HepG2 (cell line): Measurements from ENCODE around the gene JOSD1. TPM values are rescaled to one million over a fixed set of nuclear protein-coding genes. Genes with fewer than 3 reads are reported as not detected.

Experiments used
- ATAC-seq: fragments of 200-7000 bp; cut with Tn5 transposase; 3 replicates; pipeline ENCODE4 v1.9.1; 2020; ENCODE audit warnings: mild to moderate bottlenecking, moderate library complexity
- BruUV-seq: library from RNA; stranded (reverse); fragments of 400-500 nt; replicated peaks from 2 replicates; lab custom pipeline; 2021; lab: Mats Ljungman, UMichigan
- CTCF ChIA-PET: fragments of 300-600 bp; formaldehyde crosslinking; extraction: SDS; loops from one replicate; lab custom pipeline; 2021; ENCODE audit warnings: low total read pairs, inconsistent platforms, low intra/inter-chr PET ratio; lab: Yijun Ruan, JAX
- POLR2A ChIA-PET: fragments of 350-600 bp; sonication (Branson Sonifier 250); formaldehyde crosslinking; loops from one replicate; lab custom pipeline; 2020; ENCODE audit warnings: antibody characterized with exemption, inconsistent platforms; lab: Yijun Ruan, JAX
- DNase-seq: peaks from one replicate; pipeline ENCODE4 v3.0.0-alpha.2; 2015; ENCODE audit warnings: low spot score
- FAIRE-seq: peaks from 3 replicates; lab custom pipeline; 2011; peaks lifted over from hg19 to GRCh38; lab: Jason Lieb, UNC
- H2AFZ ChIP-seq: one replicate; pipeline ENCODE4 v1.6.1; 2011; ENCODE audit warnings: low read length, inconsistent platforms
- H3K27ac ChIP-seq: fragments of 300-600 bp; 3 replicates; pipeline ENCODE4 v1.8.0; 2011; ENCODE audit warnings: mixed run types, mild to moderate bottlenecking, mixed read lengths, low read length, inconsistent platforms; ENCODE audit not compliant: insufficient read depth; ENCODE audit errors: extremely low read length
- H3K27me3 ChIP-seq, 2 experiments: fragments of 200-600 bp in 1 of 2; 2 replicates in 1 of 2; 3 replicates in 1 of 2; pipeline versions ENCODE4 v1.6.0 to v1.8.0; 2011; ENCODE audit warnings: low read length in 2 of 2, mild to moderate bottlenecking in 2 of 2, moderate library complexity in 2 of 2, inconsistent platforms in 1 of 2; ENCODE audit not compliant: insufficient read depth in 2 of 2, control insufficient read depth in 1 of 2
- H3K36me3 ChIP-seq, 2 experiments: fragments of 200-600 bp in 1 of 2; replicated peaks in 1 of 2; 2 replicates in 1 of 2; 3 replicates in 1 of 2; pipeline versions ENCODE4 v1.5.1 to v1.8.0; 2011; ENCODE audit warnings: low read length in 2 of 2, inconsistent platforms in 1 of 2; ENCODE audit not compliant: insufficient read depth in 2 of 2, control insufficient read depth in 1 of 2
- H3K4me1 ChIP-seq: 2 replicates; pipeline ENCODE4 v1.5.1; 2012; ENCODE audit warnings: low read length, inconsistent platforms; ENCODE audit not compliant: insufficient read depth
- H3K4me2 ChIP-seq: 2 replicates; pipeline ENCODE4 v1.6.0; 2011; ENCODE audit warnings: low read depth, low read length, inconsistent platforms
- H3K4me3 ChIP-seq, 3 experiments: fragments of 200-600 bp in 1 of 3; sonication (generic), shearing (Covaris generic) in 1 of 3; replicated peaks in 1 of 3; 2 replicates each; pipeline ENCODE4 v1.5.1; 2011 to 2016; ENCODE audit warnings: low read length in 3 of 3, inconsistent platforms in 2 of 3, low read depth in 2 of 3, mild to moderate bottlenecking in 2 of 3, control low read depth in 1 of 3, mixed read lengths in 1 of 3; ENCODE audit not compliant: insufficient read depth in 1 of 3
- H3K79me2 ChIP-seq: one replicate; pipeline ENCODE4 v1.6.1; 2011; ENCODE audit warnings: low read length, inconsistent platforms; ENCODE audit not compliant: insufficient read depth
- H3K9ac ChIP-seq: 2 replicates; pipeline ENCODE4 v1.6.0; 2011; ENCODE audit warnings: mild to moderate bottlenecking, low read depth, low read length, inconsistent platforms; ENCODE audit not compliant: insufficient read depth
- H3K9me3 ChIP-seq: 2 replicates; pipeline ENCODE4 v1.5.1; 2012; ENCODE audit warnings: mild to moderate bottlenecking, low read length
- H4K20me1 ChIP-seq: 2 replicates; pipeline ENCODE4 v1.6.0; 2011; ENCODE audit warnings: inconsistent platforms, mild to moderate bottlenecking, low read length, moderate library complexity; ENCODE audit not compliant: insufficient read depth
- CEBPB ChIP-seq: IDR thresholded peaks from 2 replicates; pipeline ENCODE4 v1.6.1; 2011; ENCODE audit warnings: low read depth, low read length, improper control_type of control experiment, borderline replicate concordance
- IKZF1 ChIP-seq: fragments of 450-650 bp; IDR thresholded peaks from 2 replicates; pipeline ENCODE4 v1.7.1; 2016
- JUND ChIP-seq: sonication (generic); formaldehyde crosslinking; IDR thresholded peaks from 2 replicates; pipeline ENCODE4 v1.8.0; 2022; ENCODE audit warnings: mild to moderate bottlenecking, missing genetic modification reagents
- KAT2B ChIP-seq: fragments of 150-350 bp; IDR thresholded peaks from 2 replicates; pipeline ENCODE4 v1.6.1; 2014; ENCODE audit warnings: low read depth, low read length, borderline replicate concordance
- PTBP1 ChIP-seq: fragments of 200-400 bp; formaldehyde crosslinking; IDR thresholded peaks from 2 replicates; pipeline ENCODE4 v1.6.1; 2018; ENCODE audit warnings: low read length, low read depth; ENCODE audit not compliant: poor library complexity, severe bottlenecking
- RXRB ChIP-seq: IDR thresholded peaks from 2 replicates; pipeline ENCODE4 v1.6.1; 2016; ENCODE audit warnings: borderline replicate concordance, missing genetic modification reagents, missing compliant biosample characterization
- SSRP1 ChIP-seq: IDR thresholded peaks from 2 replicates; pipeline ENCODE4 v1.6.1; 2016; ENCODE audit warnings: control low read depth
- ZNF629 ChIP-seq: sonication (generic); formaldehyde crosslinking; conservative IDR thresholded peaks from 2 replicates; pipeline ENCODE4 v1.5.0; 2020; ENCODE audit warnings: missing genetic modification reagents
- ZNF747 ChIP-seq: sonication (generic); formaldehyde crosslinking; IDR thresholded peaks from 2 replicates; pipeline ENCODE4 v1.8.1; 2023; ENCODE audit warnings: missing genetic modification reagents, mild to moderate bottlenecking, borderline replicate concordance
- in situ Hi-C: cut with HindIII; loops from 2 replicates; pipeline ENCODE4 v1.10.0; 2017; ENCODE audit warnings: low pct_unique_long_range_greater_than_20kb; ENCODE audit not compliant: extremely low pct_ligation_motif_present
- intact Hi-C: fragments of 100-400 bp; cut with micrococcal nuclease; formaldehyde crosslinking; loops from one replicate; pipeline ENCODE4 v1.10.0; 2022; ENCODE audit not compliant: unreplicated experiment
- polyA plus RNA-seq, 8 experiments: library from polyadenylated mRNA; depleted of rRNA in 3 of 8; stranded (reverse) in 7 of 8; unstranded in 1 of 8; fragments of >200 nt; fragmentation: Illumina TruSeq in 4 of 8; extraction: Trizol in 4 of 8; gene quantifications; 2 replicates each; pipeline versions ENCODE4 v1.2.1 to v1.2.3, GENCODE V29; 2011 to 2016; ENCODE audit warnings: low read depth in 4 of 8, missing spikeins in 1 of 8, mixed read lengths in 1 of 8; ENCODE audit not compliant: insufficient read depth in 1 of 8
- total RNA-seq, 5 experiments: library from RNA; depleted of rRNA; stranded (reverse); fragments of >200 nt; fragmentation: Illumina TruSeq; extraction: Trizol; gene quantifications; 2 replicates each; pipeline ENCODE4 v1.2.3, GENCODE V29; 2016; ENCODE audit warnings: low read depth in 1 of 5
- TF ChIP-seq, protein P1 (sequence below): sonication (generic); formaldehyde crosslinking; IDR thresholded peaks from 2 replicates; pipeline ENCODE4 v1.5.0; 2020; ENCODE audit warnings: mild to moderate bottlenecking, missing genetic modification reagents, borderline replicate concordance
- TF ChIP-seq, protein P2 (sequence below): sonication (generic); formaldehyde crosslinking; IDR thresholded peaks from 2 replicates; pipeline ENCODE4 v1.4.0; 2020; ENCODE audit warnings: missing genetic modification reagents, borderline replicate concordance
- TF ChIP-seq, protein P3 (sequence below): sonication (generic); formaldehyde crosslinking; IDR thresholded peaks from 2 replicates; pipeline ENCODE4 v1.4.0; 2020; ENCODE audit warnings: missing genetic modification reagents

JOSD1 gene
- total and polyA plus RNA-seq, 2 of the 13 experiments (the other 11 are each of a cell fraction or from before 2014, with no cell fraction given) = 31.7 to 38.4 TPM

DNA sequence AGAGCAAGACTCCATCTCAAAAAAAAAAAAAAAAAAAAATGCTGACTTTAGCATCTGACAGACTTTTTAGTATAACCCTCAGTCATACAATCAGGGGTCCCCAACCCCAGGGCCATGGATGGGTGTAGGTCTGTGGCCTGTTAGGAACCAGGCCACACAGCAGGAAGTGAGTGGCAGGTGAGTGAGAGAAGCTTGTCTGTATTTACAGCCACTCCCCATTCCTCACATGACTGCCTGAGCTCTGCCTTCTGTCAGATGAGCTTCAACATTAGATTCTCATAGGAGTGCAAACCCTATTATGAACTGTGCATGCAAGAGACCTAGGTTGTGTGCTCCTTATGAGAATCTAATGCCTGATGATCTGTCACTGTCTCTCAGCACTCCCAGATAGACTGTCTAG is 47.9 kb downstream of the JOSD1 start:
- DNase-seq (no peak), FAIRE-seq (no peak), ATAC-seq (no peak)
- Histone ChIP-seq H3K9me3 (no peaks in the 10 kb centered on the region), H3K4me1 (peaks cover 5% of the 10 kb centered on the region; the same call in 1 of the 2 replicates), H4K20me1 (no peaks in the 10 kb centered on the region), H2AFZ (no peak overlapping the region), H3K4me2 (no peak overlapping the region), H3K4me3 (no peak overlapping the region), H3K9ac (no peak overlapping the region), H3K36me3 (no peaks in the 10 kb centered on the region), H3K79me2 (peaks cover 9% of the 10 kb centered on the region), H3K27me3 (no peaks in the 10 kb centered on the region; a peak in 1 of 5 replicates), H3K27ac (no peak overlapping the region)
- CTCF ChIA-PET = no interaction called here
- no peak for TF ChIP-seq PTBP1
- no peak for TF ChIP-seq RXRB (CRISPR knock-in tag)
- TF ChIP-seq CEBPB = no peak
- TF ChIP-seq, protein P1, sequence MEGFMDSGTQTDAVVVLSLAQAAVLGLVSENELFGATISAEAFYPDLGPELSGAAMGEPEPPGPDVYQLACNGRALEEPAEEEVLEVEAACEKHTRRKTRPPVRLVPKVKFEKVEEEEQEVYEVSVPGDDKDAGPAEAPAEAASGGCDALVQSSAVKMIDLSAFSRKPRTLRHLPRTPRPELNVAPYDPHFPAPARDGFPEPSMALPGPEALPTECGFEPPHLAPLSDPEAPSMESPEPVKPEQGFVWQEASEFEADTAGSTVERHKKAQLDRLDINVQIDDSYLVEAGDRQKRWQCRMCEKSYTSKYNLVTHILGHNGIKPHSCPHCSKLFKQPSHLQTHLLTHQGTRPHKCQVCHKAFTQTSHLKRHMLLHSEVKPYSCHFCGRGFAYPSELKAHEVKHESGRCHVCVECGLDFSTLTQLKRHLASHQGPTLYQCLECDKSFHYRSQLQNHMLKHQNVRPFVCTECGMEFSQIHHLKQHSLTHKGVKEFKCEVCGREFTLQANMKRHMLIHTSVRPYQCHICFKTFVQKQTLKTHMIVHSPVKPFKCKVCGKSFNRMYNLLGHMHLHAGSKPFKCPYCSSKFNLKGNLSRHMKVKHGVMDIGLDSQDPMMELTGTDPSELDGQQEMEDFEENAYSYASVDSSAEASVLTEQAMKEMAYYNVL = no peak
- TF ChIP-seq KAT2B = no peak
- TF ChIP-seq, protein P2, sequence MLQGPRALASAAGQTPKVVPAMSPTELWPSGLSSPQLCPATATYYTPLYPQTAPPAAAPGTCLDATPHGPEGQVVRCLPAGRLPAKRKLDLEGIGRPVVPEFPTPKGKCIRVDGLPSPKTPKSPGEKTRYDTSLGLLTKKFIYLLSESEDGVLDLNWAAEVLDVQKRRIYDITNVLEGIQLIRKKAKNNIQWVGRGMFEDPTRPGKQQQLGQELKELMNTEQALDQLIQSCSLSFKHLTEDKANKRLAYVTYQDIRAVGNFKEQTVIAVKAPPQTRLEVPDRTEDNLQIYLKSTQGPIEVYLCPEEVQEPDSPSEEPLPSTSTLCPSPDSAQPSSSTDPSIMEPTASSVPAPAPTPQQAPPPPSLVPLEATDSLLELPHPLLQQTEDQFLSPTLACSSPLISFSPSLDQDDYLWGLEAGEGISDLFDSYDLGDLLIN (CRISPR knock-in tag) = no peak
- TF ChIP-seq, protein P3, sequence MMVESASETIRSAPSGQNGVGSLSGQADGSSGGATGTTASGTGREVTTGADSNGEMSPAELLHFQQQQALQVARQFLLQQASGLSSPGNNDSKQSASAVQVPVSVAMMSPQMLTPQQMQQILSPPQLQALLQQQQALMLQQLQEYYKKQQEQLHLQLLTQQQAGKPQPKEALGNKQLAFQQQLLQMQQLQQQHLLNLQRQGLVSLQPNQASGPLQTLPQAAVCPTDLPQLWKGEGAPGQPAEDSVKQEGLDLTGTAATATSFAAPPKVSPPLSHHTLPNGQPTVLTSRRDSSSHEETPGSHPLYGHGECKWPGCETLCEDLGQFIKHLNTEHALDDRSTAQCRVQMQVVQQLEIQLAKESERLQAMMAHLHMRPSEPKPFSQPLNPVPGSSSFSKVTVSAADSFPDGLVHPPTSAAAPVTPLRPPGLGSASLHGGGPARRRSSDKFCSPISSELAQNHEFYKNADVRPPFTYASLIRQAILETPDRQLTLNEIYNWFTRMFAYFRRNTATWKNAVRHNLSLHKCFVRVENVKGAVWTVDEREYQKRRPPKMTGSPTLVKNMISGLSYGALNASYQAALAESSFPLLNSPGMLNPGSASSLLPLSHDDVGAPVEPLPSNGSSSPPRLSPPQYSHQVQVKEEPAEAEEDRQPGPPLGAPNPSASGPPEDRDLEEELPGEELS (CRISPR knock-in tag) = no peak
- TF ChIP-seq ZNF629 = no peak
- TF ChIP-seq SSRP1 = no peak
- TF ChIP-seq ZNF747 (CRISPR knock-in tag) = no peak
- no peak for TF ChIP-seq IKZF1
- TF ChIP-seq JUND (CRISPR knock-in tag) = no peak
- in situ Hi-C loops (no loop called here), intact Hi-C loops (no loop called here)
- BruUV-seq = no TSS peak
- POLR2A ChIA-PET = no interaction called here
